Activated T-cell treated with anti-CD3 and anti-CD28 coated beads, Interleukin-2, amount 50 U/mL, for 72 hours (primary cell): ENCODE data around the gene MECR. TPM values are rescaled to one million over a fixed set of nuclear protein-coding genes. Genes with fewer than 3 reads are reported as not detected.

Experiments used
- ATAC-seq, 2 donors: fragments of 150-1000 bp; cut with Tn5 transposase; replicated peaks in 1 of 2; 2 replicates each; pipeline ENCODE4 v1.10.0; 2021; ENCODE audit warnings: moderate library complexity in 2 of 2, mild to moderate bottlenecking in 1 of 2
- DNase-seq, 2 donors: peaks; one replicate each; pipeline ENCODE4 v3.0.0; 2021 to 2022; ENCODE audit warnings: mixed read lengths in 1 of 2
- H3K27ac Mint-ChIP-seq: one replicate; pipeline ENCODE4 v1.8.0; 2022; ENCODE audit warnings: mild to moderate bottlenecking, moderate library complexity, mixed read lengths
- H3K27me3 Mint-ChIP-seq: one replicate; pipeline ENCODE4 v1.8.0; 2022; ENCODE audit warnings: low read depth, mixed read lengths
- H3K36me3 Mint-ChIP-seq, 2 donors: one replicate each; pipeline ENCODE4 v1.8.0; 2022; ENCODE audit warnings: mixed read lengths in 2 of 2, mild to moderate bottlenecking in 1 of 2; ENCODE audit not compliant: insufficient read depth in 2 of 2
- H3K4me1 Mint-ChIP-seq: one replicate; pipeline ENCODE4 v1.8.0; 2022; ENCODE audit warnings: low read depth, mixed read lengths
- H3K4me3 Mint-ChIP-seq, 2 donors: one replicate each; pipeline ENCODE4 v1.8.0; 2022; ENCODE audit warnings: mild to moderate bottlenecking in 2 of 2, mixed read lengths in 2 of 2, moderate library complexity in 2 of 2
- H3K9me3 Mint-ChIP-seq, 2 donors: one replicate each; pipeline ENCODE4 v1.8.0; 2022; ENCODE audit warnings: mixed read lengths in 2 of 2
- total RNA-seq, 2 donors: library from RNA; stranded (reverse); gene quantifications; one replicate each; pipeline ENCODE4 v1.2.3, GENCODE V29; 2022

Gene MECR
- total RNA-seq, 2 donors from 2014 or later = 23.5 to 37.0 TPM

GRCh38 chr1:29249170-29249691 is 18.5 kb upstream of the MECR start:
- no peak for ATAC-seq
- H3K36me3 Mint-ChIP-seq = no peaks in the 10 kb centered on the region
- no peak overlapping the region for H3K27ac Mint-ChIP-seq
- no peaks in the 10 kb centered on the region for H3K4me1 Mint-ChIP-seq
- H3K9me3 Mint-ChIP-seq = no peaks in the 10 kb centered on the region
- H3K27me3 Mint-ChIP-seq = no peaks in the 10 kb centered on the region
- H3K4me3 Mint-ChIP-seq = no peak overlapping the region
- no peak for DNase-seq

DNA sequence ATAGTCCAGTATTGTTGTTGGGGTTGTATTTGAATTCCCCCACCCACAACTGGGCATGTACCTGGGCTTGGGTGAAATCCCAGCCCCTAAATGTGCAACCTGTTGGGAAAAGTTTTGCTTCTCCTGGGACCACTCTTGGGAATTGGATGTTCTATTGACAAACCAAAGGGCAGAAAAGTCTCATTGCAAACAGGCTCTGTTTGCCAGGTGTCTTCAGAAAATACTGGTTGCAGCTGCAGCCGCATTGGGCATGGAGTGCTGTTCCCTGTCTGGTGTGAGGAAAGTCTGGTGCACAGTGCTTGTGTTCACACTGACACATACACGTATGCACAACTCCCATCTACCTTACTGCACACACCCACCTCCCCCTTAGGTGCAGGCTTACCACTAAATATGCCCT is 17.7 kb upstream of the MECR start:
- H3K4me3 Mint-ChIP-seq = no peak overlapping the region
- no peaks in the 10 kb centered on the region for H3K27me3 Mint-ChIP-seq
- H3K36me3 Mint-ChIP-seq = no peaks in the 10 kb centered on the region
- H3K9me3 Mint-ChIP-seq = no peaks in the 10 kb centered on the region
- no peaks in the 10 kb centered on the region for H3K4me1 Mint-ChIP-seq
- ATAC-seq (no peak), DNase-seq (no peak)
- H3K27ac Mint-ChIP-seq = no peak overlapping the region

DNA sequence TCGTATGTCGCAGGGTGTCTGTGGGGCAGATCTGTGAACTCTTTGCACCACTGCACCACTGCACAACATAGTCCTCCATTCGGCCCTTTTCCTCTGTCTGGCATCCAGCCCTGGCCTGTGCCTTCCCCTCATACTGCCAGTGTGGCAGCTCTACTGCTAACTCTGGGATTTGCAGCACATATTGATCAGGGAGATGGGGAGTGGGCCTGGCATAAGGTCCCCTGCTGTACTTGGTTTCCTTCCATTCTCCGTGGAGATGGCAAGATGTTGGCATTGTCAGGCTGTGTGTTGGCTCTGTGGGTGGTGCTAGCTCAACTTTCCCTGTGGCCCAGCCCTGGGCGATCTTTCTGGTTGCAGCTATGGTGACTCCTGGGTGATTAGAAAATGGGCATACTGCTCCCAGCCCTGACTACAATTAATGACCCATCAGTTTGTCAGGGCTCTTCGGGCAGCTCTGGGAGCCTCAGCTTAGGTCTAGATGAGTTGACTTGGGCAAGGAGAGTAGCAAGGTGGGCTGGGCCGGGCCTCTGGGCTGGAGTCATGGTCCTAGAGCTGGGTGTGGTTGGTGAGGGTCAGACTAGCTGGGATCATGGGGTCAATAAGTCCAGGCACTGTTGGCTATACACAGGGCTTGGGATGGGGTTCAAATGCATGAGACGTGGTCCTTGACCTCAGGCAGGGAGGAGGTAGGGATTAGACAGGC is 17.0 kb upstream of the MECR start:
- Mint-ChIP-seq H3K4me1 (no peaks in the 10 kb centered on the region), H3K4me3 (no peak overlapping the region), H3K27ac (no peak overlapping the region), H3K9me3 (no peaks in the 10 kb centered on the region), H3K36me3 (no peaks in the 10 kb centered on the region), H3K27me3 (no peaks in the 10 kb centered on the region)
- no peak for ATAC-seq
- DNase-seq = no peak

GRCh38 chr1:29247044-29247443 is 16.3 kb upstream of the MECR start:
- no peak overlapping the region for H3K4me3 Mint-ChIP-seq
- no peaks in the 10 kb centered on the region for H3K4me1 Mint-ChIP-seq
- DNase-seq (no peak), ATAC-seq (no peak)
- no peaks in the 10 kb centered on the region for H3K9me3 Mint-ChIP-seq
- no peaks in the 10 kb centered on the region for H3K27me3 Mint-ChIP-seq
- no peaks in the 10 kb centered on the region for H3K36me3 Mint-ChIP-seq
- no peak overlapping the region for H3K27ac Mint-ChIP-seq

GRCh38 chr1:29245876-29246275 is 15.1 kb upstream of the MECR start:
- Mint-ChIP-seq H3K4me3 (no peak overlapping the region), H3K27ac (no peak overlapping the region), H3K9me3 (no peaks in the 10 kb centered on the region), H3K4me1 (no peaks in the 10 kb centered on the region), H3K27me3 (peaks cover 11% of the 10 kb centered on the region), H3K36me3 (no peaks in the 10 kb centered on the region)
- ATAC-seq (peak in 1 of 2 donors; percentile 55), DNase-seq (peak in 1 of 2 donors; percentile 21)

- no peak overlapping the region for H3K27ac Mint-ChIP-seq
- no peak for ATAC-seq
- H3K4me3 Mint-ChIP-seq = no peak overlapping the region
- H3K27me3 Mint-ChIP-seq = peaks cover 16% of the 10 kb centered on the region
- no peaks in the 10 kb centered on the region for H3K4me1 Mint-ChIP-seq
- no peaks in the 10 kb centered on the region for H3K9me3 Mint-ChIP-seq
- DNase-seq = no peak
- no peaks in the 10 kb centered on the region for H3K36me3 Mint-ChIP-seq
Measured at GRCh38 chr1:29245261-29245660, 14.5 kb upstream of the MECR start.

- Mint-ChIP-seq H3K4me1 (peaks cover under 1% of the 10 kb centered on the region), H3K36me3 (no peaks in the 10 kb centered on the region), H3K9me3 (no peaks in the 10 kb centered on the region), H3K27ac (no peak overlapping the region), H3K27me3 (peaks cover 30% of the 10 kb centered on the region), H3K4me3 (no peak overlapping the region)
- DNase-seq (no peak), ATAC-seq (no peak)
Measured at GRCh38 chr1:29243871-29244200, 13.1 kb upstream of the MECR start.

- Mint-ChIP-seq H3K4me3 (no peak overlapping the region), H3K4me1 (peaks cover 6% of the 10 kb centered on the region), H3K36me3 (no peaks in the 10 kb centered on the region), H3K27ac (no peak overlapping the region), H3K27me3 (peaks cover 36% of the 10 kb centered on the region), H3K9me3 (no peaks in the 10 kb centered on the region)
- DNase-seq = no peak
- ATAC-seq = no peak
Measured at GRCh38 chr1:29243023-29243870, 12.5 kb upstream of the MECR start.

DNA sequence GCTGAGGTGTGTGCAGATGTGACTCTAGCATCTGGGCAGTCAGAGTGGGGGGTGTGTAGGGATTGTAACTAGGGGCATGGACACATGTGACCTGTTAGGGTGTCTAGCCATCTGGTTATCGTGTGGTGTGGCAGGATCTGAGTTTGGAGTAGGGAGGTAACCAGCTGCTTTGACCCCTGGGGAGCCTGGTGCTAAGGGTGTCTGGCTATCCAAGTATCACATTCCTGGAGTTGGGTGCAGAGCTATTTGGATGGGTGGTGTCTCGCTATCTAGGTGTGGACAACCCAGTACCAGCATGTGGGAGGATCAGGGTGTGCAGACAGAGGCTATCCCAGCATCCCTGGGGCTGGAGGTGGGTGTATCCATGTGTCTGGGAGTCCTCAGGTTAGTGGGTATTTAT is 10.3 kb upstream of the MECR start:
- H3K36me3 Mint-ChIP-seq = peaks cover 3 to 6% of the 10 kb centered on the region in 2 donors
- ATAC-seq (no peak), DNase-seq (no peak)
- H3K9me3 Mint-ChIP-seq = no peaks in the 10 kb centered on the region
- no peak overlapping the region for H3K27ac Mint-ChIP-seq
- H3K4me3 Mint-ChIP-seq = no peak overlapping the region
- peaks cover 52% of the 10 kb centered on the region for H3K27me3 Mint-ChIP-seq
- peaks cover 15% of the 10 kb centered on the region for H3K4me1 Mint-ChIP-seq

DNA sequence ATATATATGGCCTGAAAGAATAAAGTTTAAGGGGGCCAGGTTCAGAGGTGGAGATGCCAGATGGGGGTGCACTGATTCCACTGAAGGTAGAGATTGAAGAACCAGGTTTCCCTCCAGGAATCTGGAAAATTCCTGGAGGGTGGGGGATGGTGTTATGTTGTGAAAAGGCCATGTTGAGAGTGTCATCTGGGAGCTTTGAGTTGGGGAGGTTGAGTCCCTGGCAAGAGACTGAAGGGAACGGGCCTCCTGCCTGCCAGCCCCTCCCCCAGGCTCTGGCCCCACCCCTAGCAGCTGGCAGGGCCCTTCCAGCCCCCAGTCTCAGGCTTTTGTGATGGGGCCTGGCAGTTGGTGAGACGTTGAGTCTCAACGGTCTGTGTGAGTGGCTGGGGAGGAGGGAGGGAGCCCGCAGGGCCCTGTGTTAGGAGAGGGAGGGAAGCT is 9.7 kb upstream of the MECR start:
- peaks cover 15% of the 10 kb centered on the region for H3K4me1 Mint-ChIP-seq
- H3K9me3 Mint-ChIP-seq = no peaks in the 10 kb centered on the region
- ATAC-seq (no peak), DNase-seq (no peak)
- peaks cover 52% of the 10 kb centered on the region for H3K27me3 Mint-ChIP-seq
- H3K4me3 Mint-ChIP-seq = no peak overlapping the region
- peaks cover 3 to 6% of the 10 kb centered on the region in 2 donors for H3K36me3 Mint-ChIP-seq
- H3K27ac Mint-ChIP-seq = no peak overlapping the region

GRCh38 chr1:29239142-29239541 is 8.4 kb upstream of the MECR start:
- DNase-seq (no peak), ATAC-seq (no peak)
- peaks cover 60% of the 10 kb centered on the region for H3K27me3 Mint-ChIP-seq
- no peak overlapping the region for H3K4me3 Mint-ChIP-seq
- H3K27ac Mint-ChIP-seq = no peak overlapping the region
- no peaks in the 10 kb centered on the region for H3K9me3 Mint-ChIP-seq
- peaks cover 3 to 6% of the 10 kb centered on the region in 2 donors for H3K36me3 Mint-ChIP-seq
- H3K4me1 Mint-ChIP-seq = peaks cover 15% of the 10 kb centered on the region

GRCh38 chr1:29238620-29239002 is 7.9 kb upstream of the MECR start:
- Mint-ChIP-seq H3K4me1 (peaks cover 15% of the 10 kb centered on the region), H3K4me3 (peak overlapping the region; percentile 68 to 78), H3K9me3 (no peaks in the 10 kb centered on the region), H3K27ac (no peak overlapping the region), H3K27me3 (peaks cover 60% of the 10 kb centered on the region), H3K36me3 (peaks cover 3 to 6% of the 10 kb centered on the region in 2 donors)
- ATAC-seq (no peak), DNase-seq (no peak)

- H3K4me1 Mint-ChIP-seq = peaks cover 15% of the 10 kb centered on the region
- H3K27me3 Mint-ChIP-seq = peaks cover 60% of the 10 kb centered on the region
- peaks cover 3 to 6% of the 10 kb centered on the region in 2 donors for H3K36me3 Mint-ChIP-seq
- H3K9me3 Mint-ChIP-seq = no peaks in the 10 kb centered on the region
- ATAC-seq = peak in 1 of 2 donors; percentile 9
- H3K4me3 Mint-ChIP-seq = peak overlapping the region; percentile 72 to 78
- no peak for DNase-seq
- no peak overlapping the region for H3K27ac Mint-ChIP-seq
Measured at GRCh38 chr1:29237852-29238619, 7.3 kb upstream of the MECR start.
